ENCODE data around the gene AMPH. TPM values are rescaled to one million over a fixed set of nuclear protein-coding genes. Genes with fewer than 3 reads are reported as not detected.
"Not testable (repeated sequence)": the region's sequence is repeated elsewhere in the genome, so short reads cannot be mapped to it uniquely, and the experiment has no call there.

The AMPH gene
- total RNA-seq, 1 donor from 2014 or later: 10.7 TPM

DNA sequence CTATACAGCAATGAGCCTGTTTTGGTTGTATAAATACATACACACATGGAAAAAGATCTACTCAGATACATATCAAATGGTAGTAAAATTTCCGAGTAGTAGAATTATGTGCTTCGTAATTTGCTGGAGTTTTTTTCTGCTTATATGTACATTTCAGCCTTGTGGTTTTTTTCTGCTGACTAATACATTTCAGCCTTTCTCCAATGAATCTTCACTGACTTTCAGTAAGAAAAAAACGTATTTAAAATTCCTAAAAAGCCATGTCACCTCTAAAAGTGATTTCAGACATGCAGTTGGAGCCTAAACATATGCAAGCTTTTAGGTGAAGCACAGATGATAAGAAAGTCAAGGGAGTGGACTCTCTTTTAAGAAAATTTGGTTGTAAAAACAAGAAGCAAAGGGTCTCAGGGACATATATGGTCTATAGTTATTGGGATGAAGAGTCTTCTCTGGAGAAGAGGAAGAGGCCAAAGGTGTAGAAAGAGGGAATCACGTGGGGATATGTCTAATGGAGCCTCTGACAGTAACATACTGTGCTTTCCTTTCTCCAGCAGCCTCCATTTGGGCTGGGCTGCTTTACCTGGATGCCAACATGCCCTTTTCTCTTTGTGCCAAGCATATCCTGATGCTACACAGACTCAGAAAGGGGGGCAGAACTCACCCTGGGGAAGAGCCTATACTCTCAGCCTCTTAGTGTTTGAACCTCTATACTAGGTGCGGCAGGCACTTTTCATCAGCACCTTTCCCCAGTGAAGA lies 2.4 kb downstream of the AMPH start:
- DNase-seq: no peak

- no peak for DNase-seq
Measured at GRCh38 chr7:38625866-38626265, 5.3 kb downstream of the AMPH start.

GRCh38 chr7:38615665-38616064 lies 15.5 kb downstream of the AMPH start:
- DNase-seq: no peak

GRCh38 chr7:38607466-38607865 lies 23.7 kb downstream of the AMPH start:
- no peak for DNase-seq

DNA sequence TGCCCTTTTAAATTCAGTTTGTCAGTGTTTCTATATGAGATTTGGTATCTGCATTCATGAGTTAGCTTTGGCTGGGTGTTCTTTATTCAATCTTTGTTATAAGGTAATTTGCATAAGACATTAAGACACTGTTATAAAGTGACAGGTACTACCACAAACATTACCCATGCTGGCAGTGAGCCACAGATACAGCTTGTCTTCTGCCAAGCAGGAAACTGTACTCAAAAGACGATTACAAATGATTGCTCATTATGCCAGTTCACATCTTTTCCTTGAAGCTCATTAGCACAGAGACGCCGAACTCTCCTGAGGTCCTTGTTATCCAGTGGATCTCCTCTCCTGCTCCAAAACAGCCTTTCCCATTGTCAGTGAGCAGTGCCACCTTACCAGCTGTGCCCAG lies 30.4 kb downstream of the AMPH start:
- DNase-seq: no peak

GRCh38 chr7:38594949-38595348 lies 36.2 kb downstream of the AMPH start:
- no peak for DNase-seq

DNA sequence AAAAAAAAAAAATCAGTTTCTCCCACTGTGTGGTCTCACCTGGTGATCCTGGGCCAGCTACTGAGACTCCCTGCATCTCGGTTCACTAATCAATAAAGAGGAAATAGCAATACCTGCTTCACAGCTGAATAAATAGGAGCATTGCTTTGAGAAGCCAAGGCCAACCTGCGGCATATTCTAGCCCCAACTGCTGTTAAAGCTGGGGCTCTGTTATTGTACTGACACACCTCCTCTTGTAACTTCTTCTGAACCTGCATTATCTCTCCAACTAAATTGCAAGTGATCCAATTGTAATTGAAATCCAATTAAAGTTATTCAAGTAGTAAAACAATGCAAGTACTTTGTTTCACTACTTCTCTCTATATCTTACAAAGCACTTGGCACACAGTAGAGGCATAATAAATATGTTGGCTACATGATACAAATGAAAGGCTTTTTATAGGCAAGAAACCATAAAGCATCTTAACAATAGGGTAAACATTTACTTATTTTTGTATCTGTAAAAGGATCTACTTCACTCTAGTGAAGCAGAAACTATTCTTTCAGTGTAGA lies 38.4 kb downstream of the AMPH start:
- no peak for DNase-seq

DNA sequence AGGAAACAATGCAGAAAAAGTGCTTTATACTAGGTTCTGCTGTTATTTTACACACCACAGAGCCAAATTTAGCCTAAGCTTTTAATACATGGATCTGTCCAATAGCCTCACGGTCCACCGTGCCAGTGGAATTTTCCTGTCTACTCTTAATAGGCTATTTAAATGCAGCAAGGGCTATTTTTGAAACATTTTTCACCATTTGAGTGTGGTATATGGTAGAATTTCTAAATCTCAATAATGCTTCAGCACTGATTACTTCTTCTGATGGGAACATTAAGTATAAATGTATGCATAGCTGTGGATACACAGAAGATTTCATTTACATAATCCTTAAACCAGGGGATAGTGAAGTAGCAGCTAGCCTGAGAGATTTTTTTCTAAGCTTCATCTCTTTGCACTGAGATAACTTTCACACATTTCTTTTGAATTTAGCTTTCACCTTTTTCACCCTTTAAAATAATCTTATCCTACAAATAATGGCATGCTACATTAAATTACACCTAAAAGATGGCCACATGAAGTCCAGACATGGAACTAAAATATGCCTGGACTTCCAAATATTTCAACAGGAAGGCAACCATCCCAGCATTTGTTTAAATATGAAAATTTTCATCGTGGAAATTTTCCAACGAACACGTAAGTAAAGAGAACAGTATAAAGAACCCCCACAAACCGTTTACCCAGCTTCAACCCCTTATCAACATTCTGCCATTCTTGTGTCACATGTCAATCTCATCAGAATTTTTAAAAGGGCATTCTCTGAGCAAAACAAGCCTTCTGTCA lies 45.4 kb downstream of the AMPH start:
- DNase-seq: no peak

DNA sequence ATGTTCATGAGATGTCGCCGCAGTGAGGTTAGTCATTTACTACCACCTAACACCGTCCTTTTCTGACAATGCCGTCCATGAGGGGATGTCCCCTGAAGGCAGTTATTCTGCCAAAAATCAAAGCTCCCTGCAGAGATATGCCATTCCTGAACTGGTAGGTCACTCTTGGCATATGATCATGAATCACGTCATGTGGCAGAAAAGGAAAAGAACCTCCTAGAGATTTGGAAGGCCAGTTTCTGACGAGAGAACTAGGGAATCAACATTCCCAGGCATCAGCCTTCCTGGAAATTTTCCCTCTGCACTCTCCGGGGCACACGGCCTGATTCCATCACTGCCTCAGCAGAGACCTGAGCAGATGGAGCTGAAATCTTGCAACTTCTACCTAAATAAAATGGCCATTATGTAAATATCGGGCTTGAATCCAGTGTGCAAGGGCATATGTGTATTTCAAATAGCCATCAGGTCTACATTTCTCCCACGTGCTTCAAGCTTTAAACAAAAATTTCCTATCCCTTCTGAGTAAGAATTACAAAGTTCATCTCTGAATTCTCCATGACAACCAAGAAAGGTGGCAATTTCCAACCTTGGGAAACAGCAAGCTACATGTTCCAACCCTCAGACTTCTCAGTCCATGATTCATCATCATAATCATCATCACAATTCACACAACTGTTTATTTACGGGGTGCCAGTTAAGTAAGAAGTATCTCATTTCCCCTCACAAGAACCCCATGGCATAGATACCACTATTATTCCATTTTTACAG lies 46.5 kb downstream of the AMPH start:
- DNase-seq: peak; percentile 15

DNA sequence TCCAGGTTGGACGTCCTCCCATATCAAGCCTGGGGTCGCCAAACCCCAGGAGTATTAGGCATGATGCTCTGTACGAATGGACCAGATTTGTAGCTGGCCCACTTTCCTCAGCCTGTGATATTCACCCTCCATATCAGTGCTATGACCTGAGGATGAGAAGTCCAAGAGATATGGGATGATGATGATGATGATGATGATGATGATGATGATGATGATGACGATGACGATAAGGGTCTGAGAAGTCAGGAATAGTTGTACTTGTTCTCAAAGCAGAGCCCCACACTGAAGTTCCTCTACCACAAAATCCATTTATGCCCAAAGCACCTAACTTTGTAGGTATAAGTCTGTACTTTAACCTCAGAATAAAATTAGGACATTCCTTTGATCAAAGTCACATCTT lies 50.7 kb downstream of the AMPH start:
- DNase-seq: no peak

DNA sequence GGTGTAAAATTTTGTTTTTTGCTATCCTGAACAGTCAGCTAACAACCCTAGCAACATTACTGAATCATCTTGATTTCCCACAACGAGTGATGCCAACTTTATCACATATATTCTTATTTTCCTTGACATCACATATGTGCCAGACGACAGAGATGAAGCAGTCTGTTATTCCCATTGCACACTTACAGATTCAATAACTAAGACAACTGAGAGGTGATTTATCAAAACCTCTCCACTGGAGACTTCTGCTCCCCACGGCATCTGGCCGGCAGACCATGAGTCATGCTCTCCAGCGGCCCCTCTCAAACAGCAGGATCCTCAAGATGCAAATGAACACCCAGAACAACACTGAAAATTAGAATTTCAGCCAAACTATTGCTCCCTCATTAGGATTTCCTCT lies 57.1 kb downstream of the AMPH start:
- DNase-seq: no peak

DNA sequence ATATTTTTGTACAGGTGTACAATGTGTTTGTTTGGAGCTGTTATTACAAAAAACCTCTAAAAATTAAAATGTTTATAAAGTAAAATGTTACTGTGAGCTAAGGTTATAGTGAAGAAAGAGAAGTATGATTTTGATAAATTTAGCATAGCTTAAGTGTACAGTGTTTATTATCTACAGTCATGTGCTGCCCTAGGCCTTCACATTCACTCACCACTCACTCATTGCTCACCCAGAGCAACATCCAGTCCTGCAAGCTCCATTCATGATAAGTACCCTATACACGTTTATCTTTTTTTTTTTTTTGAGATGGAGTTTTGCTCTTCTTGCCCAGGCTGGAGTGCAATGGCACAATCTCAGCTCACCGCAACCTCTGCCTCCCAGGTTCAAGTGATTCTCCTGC lies 59.6 kb downstream of the AMPH start:
- not testable (repeated sequence) for DNase-seq

DNA sequence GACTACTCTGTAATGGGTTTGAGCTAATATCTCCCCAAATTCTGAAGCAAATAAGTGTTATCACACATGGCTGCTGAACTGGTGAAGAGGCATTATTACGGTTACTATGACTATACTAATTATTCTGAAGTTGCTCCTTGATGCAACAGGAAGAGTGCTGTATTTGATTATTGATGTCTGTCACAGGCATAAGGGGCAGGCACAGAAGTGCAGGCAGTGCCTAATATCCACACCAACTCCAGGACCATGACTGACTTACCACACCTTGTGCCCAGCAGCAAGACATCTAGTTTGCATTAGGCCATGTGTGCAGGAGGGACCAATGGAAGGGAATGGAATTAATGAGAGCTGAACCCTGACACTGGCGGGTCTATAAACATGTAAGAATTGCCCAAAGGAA lies 62.7 kb downstream of the AMPH start:
- no peak for DNase-seq

DNA sequence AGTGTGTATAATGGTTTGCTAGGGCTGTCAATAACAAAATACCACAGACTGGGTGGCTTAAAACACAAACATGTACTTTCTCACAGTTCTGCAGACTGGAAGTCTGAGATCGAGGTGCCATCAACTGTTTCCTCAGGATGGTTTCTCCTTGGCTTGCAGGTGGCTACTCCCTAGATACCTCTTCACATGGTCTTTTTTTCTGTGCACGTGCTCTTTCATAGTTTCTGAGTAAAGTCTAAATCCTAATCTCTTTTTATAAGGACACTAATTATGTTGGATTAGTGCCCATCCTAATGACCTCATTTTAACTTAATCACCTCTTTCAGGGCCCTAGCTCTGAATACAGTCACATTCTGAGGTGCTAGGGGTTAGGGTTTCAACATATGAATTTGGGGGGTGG lies 65.9 kb downstream of the AMPH start:
- no peak for DNase-seq

- DNase-seq: no peak
Measured at GRCh38 chr7:38563741-38564140, 67.4 kb downstream of the AMPH start.

DNA sequence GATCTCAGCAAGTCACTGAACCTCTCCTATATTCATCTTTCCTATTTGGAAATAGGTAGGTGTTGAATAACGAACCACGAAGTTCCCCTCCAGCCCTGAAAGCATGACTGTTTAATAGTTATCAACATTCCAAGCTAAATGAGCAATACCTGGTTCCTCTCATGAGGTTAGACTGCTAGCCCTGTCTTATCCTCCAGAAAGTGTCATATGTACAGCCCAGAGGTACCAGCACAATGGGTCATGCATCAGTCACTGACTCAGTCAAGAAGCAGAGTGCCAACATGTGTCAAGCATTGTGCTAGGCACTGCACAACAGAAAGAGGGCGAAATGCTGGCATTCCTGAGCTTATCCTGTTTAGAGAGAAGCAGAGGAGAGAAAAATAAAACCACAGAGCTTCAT lies 70.0 kb downstream of the AMPH start:
- no peak for DNase-seq

DNA sequence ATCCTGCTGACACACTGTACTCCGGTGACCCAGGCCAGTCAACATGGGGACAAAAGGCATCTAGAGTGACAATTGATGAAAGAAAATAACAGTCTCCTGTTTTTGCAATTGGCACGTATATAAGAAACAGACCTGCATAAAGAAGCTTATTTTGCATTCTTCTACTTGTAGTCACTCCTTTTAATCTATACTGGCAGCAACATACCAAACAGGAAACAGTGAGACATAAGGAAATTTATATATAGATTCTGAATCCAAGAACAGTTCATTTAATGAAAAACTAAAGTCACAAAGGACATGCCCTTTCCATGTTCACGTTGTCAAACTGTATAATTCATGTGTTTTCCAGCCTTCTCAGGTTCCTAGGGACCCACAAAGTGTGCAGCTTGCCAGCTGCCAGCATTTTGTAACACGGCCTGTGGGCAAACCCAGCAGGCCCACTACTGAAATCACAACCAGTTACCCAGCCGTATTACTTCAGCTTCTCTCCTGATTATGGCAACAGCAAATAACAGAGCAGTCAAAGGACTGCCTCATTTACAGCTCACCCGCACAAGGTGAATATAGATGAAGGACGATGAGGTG lies 72.3 kb downstream of the AMPH start:
- no peak for DNase-seq

GRCh38 chr7:38554586-38554985 lies 76.6 kb downstream of the AMPH start:
- no peak for DNase-seq

- no peak for DNase-seq
Measured at GRCh38 chr7:38550836-38551235, 80.3 kb downstream of the AMPH start.

DNA sequence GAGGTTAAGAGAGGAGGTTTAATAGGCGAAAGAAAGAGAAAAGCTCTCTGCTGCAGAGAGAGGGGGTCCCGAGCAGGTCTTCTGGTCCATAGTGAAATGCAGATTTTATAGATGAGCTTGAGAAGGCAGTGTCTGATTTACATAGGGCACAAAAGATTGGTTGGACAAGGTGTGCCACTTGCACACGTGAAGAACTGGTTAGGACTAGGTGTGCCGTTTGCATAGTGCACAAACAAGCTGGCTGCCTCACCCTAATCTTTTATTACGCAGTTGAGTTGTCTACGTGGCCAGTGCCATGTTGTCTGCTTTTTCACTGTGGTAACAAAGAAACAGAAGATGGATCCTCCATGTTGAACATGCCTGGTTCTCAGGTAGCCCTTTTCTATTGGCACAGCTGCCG lies 82.6 kb downstream of the AMPH start:
- no peak for DNase-seq

- DNase-seq: no peak
Measured at GRCh38 chr7:38546763-38547162, 84.4 kb downstream of the AMPH start.

DNA sequence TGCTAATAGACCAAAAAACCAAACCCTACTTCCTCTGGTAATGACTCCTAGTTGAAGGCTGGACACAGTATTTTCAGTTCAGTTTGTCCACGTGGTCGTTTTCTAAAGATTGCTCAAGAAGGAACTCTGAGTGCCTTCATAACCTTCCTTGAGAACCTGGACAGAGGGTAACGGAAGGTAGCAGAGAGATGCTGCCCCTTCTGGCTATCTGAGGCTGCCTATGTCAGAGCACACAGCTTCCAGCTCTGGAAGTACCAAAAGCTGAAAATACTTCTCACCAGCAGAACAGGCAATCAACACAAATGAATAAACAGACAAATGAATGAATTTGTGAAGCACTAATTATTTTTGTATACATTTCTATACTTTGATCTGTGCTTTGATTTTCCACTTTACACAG lies 85.2 kb downstream of the AMPH start:
- DNase-seq: no peak

Measured in tongue (tissue), 2 donors.